SK-N-SH treated with all-trans-retinoic acid at 6 μM for 48 hours (cell line): Measurements from ENCODE around the gene BCL7B.

Experiments used
- ATAC-seq: fragments of 200-7000 bp; cut with Tn5 transposase; 3 replicates; pipeline ENCODE4 v1.9.1; 2020; ENCODE audit warnings: mild to moderate bottlenecking, moderate library complexity
- BACH2 ChIP-seq: fragments of 250-450 bp; sonication (Bioruptor Pico); IDR thresholded peaks from 2 replicates; pipeline ENCODE4 v1.9.0; 2021; ENCODE audit warnings: mild to moderate bottlenecking, borderline replicate concordance
- CREB5 ChIP-seq: fragments of 250-450 bp; sonication (Bioruptor Pico); IDR thresholded peaks from 2 replicates; pipeline ENCODE4 v1.5.1; 2020; ENCODE audit warnings: low read depth, mild to moderate bottlenecking, moderate library complexity
- CSDC2 ChIP-seq: fragments of 250-450 bp; sonication (Bioruptor Pico); IDR thresholded peaks from 2 replicates; pipeline ENCODE4 v1.5.0; 2020; ENCODE audit warnings: mild to moderate bottlenecking, moderate library complexity
- CSRNP3 ChIP-seq: fragments of 250-450 bp; sonication (Bioruptor Pico); IDR thresholded peaks from 2 replicates; pipeline ENCODE4 v1.5.1; 2021; ENCODE audit warnings: mild to moderate bottlenecking, moderate library complexity
- GLIS3 ChIP-seq: fragments of 250-450 bp; sonication (Bioruptor Pico); IDR thresholded peaks from 2 replicates; pipeline ENCODE4 v1.5.0; 2020; ENCODE audit warnings: mild to moderate bottlenecking, moderate library complexity
- ISL1 ChIP-seq: fragments of 250-450 bp; sonication (Bioruptor Pico); IDR thresholded peaks from 2 replicates; pipeline ENCODE4 v2.1.2; 2022; ENCODE audit warnings: mild to moderate bottlenecking, moderate library complexity
- OSR1 ChIP-seq: fragments of 250-450 bp; sonication (Bioruptor Pico); IDR thresholded peaks from 2 replicates; pipeline ENCODE4 v1.8.0; 2022; ENCODE audit warnings: moderate library complexity, mild to moderate bottlenecking, inconsistent platforms
- PATZ1 ChIP-seq: fragments of 250-450 bp; sonication (Bioruptor Pico); IDR thresholded peaks from 2 replicates; pipeline ENCODE4 v1.8.0; 2020; ENCODE audit warnings: mild to moderate bottlenecking, moderate library complexity, borderline replicate concordance
- POU6F1 ChIP-seq: fragments of 250-450 bp; sonication (Bioruptor Pico); IDR thresholded peaks from 2 replicates; pipeline ENCODE4 v1.8.0; 2021; ENCODE audit warnings: low read depth, mild to moderate bottlenecking, moderate library complexity, borderline replicate concordance
- RARB ChIP-seq: fragments of 250-450 bp; sonication (Bioruptor Pico); IDR thresholded peaks from 2 replicates; pipeline ENCODE4 v1.8.0; 2021; ENCODE audit warnings: mild to moderate bottlenecking, moderate library complexity
- SNAI2 ChIP-seq: fragments of 250-450 bp; sonication (Bioruptor Pico); IDR thresholded peaks from 2 replicates; pipeline ENCODE4 v1.5.0; 2020; ENCODE audit warnings: mild to moderate bottlenecking, moderate library complexity
- TCF4 ChIP-seq: fragments of 250-450 bp; sonication (Bioruptor Pico); IDR thresholded peaks from 2 replicates; pipeline ENCODE4 v1.8.0; 2021; ENCODE audit warnings: mild to moderate bottlenecking, moderate library complexity, borderline replicate concordance
- TOX ChIP-seq: fragments of 250-450 bp; sonication (Bioruptor Pico); IDR thresholded peaks from 2 replicates; pipeline ENCODE4 v1.8.0; 2021; ENCODE audit warnings: mild to moderate bottlenecking, moderate library complexity, borderline replicate concordance
- TSHZ2 ChIP-seq: fragments of 250-450 bp; sonication (Bioruptor Pico); IDR thresholded peaks from 2 replicates; pipeline ENCODE4 v1.5.0; 2020; ENCODE audit warnings: mild to moderate bottlenecking, moderate library complexity
- ZFP30 ChIP-seq: fragments of 450-650 bp; formaldehyde crosslinking; IDR thresholded peaks from 2 replicates; pipeline ENCODE4 v1.5.0; 2022; ENCODE audit warnings: mild to moderate bottlenecking, moderate library complexity
- ZNF565 ChIP-seq: fragments of 450-650 bp; formaldehyde crosslinking; conservative IDR thresholded peaks from 2 replicates; pipeline ENCODE4 v1.5.0; 2020; ENCODE audit warnings: low read depth, mild to moderate bottlenecking, moderate library complexity
- ZNF70 ChIP-seq: fragments of 450-650 bp; formaldehyde crosslinking; IDR thresholded peaks from 2 replicates; pipeline ENCODE4 v1.5.0; 2020; ENCODE audit warnings: mild to moderate bottlenecking, moderate library complexity
- ZNF8 ChIP-seq: fragments of 450-650 bp; formaldehyde crosslinking; IDR thresholded peaks from 2 replicates; pipeline ENCODE4 v1.5.0; 2020; ENCODE audit warnings: mild to moderate bottlenecking, moderate library complexity

The BCL7B gene

GRCh38 chr7:73522105-73522872, 35.2 kb downstream of the BCL7B start, which contains the start of gene BAZ1B:
Gene BAZ1B (minus strand): TSS chr7:73522293. CDS start chr7:73521933, 360 bp downstream.
- peak; percentile 95 for ATAC-seq
- 0 out of 2 replicates have a peak, but pooled peaks have one; percentile 66 for TF ChIP-seq CSDC2 (CRISPR knock-in tag)
- peak; percentile 8; the same call in 1 of the 2 replicates for TF ChIP-seq ZNF8
- TF ChIP-seq GLIS3 (CRISPR knock-in tag) = 0 out of 2 replicates have a peak, but pooled peaks have one; percentile 62
- TF ChIP-seq BACH2 (CRISPR knock-in tag) = no peak
- TF ChIP-seq ZNF70 = no peak
- TF ChIP-seq ZNF565 = no peak
- TF ChIP-seq SNAI2 (CRISPR knock-in tag) = no peak
- TF ChIP-seq PATZ1 = peak; percentile 85; the same call in 1 of the 2 replicates
- TF ChIP-seq TOX = no peak
- TF ChIP-seq POU6F1 (CRISPR knock-in tag) = no peak
- no peak for TF ChIP-seq TCF4
- peak; percentile 73; the same call in 1 of the 2 replicates for TF ChIP-seq TSHZ2 (CRISPR knock-in tag)

- ATAC-seq = peak; percentile 54
- TF ChIP-seq CREB5 (CRISPR knock-in tag) (no peak), OSR1 (CRISPR knock-in tag) (no peak), BACH2 (CRISPR knock-in tag) (no peak), PATZ1 (no peak), ZNF70 (no peak), SNAI2 (CRISPR knock-in tag) (no peak), CSDC2 (CRISPR knock-in tag) (no peak), ZFP30 (CRISPR knock-in tag) (no peak), CSRNP3 (no peak), TSHZ2 (CRISPR knock-in tag) (no peak), RARB (no peak), ISL1 (CRISPR knock-in tag) (no peak), TCF4 (no peak)
- TF ChIP-seq, all 23 proteins: peak for 0
Observed at GRCh38 chr7:73521636-73522104, 35.8 kb downstream of the BCL7B start.
